GM18526 (cell line): ENCODE measurements around the gene TEKT4.

ENCODE experiments used
- POLR2A ChIP-seq: IDR thresholded peaks from 3 replicates; pipeline ENCODE4 v1.6.1; 2011; ENCODE audit not compliant: insufficient read length; ENCODE audit errors: extremely low read depth

TEKT4 gene

GRCh38 chr2:94871226-94872087, at the start of gene TEKT4:
TSS of gene TEKT4 (plus strand) at chr2:94871430. CDS start at chr2:94871580, 150 bp downstream.
- no peak for TF ChIP-seq POLR2A

GRCh38 chr2:94861308-94862152, 9.7 kb upstream of the TEKT4 start:
- no peak for TF ChIP-seq POLR2A

GRCh38 chr2:94869131-94869530, 2.1 kb upstream of the TEKT4 start:
- TF ChIP-seq POLR2A = no peak

- no peak for TF ChIP-seq POLR2A
Observed at GRCh38 chr2:94869552-94870439, 1.4 kb upstream of the TEKT4 start.

- no peak for TF ChIP-seq POLR2A
Observed at GRCh38 chr2:94870440-94871225, 597 bp upstream of the TEKT4 start.

GRCh38 chr2:94872088-94872618, 923 bp downstream of the TEKT4 start:
- TF ChIP-seq POLR2A = no peak

- TF ChIP-seq POLR2A = no peak
Observed at GRCh38 chr2:94872676-94873361, 1.6 kb downstream of the TEKT4 start.

GRCh38 chr2:94873362-94874276, 2.4 kb downstream of the TEKT4 start:
- no peak for TF ChIP-seq POLR2A

- TF ChIP-seq POLR2A = no peak
Observed at GRCh38 chr2:94874277-94874997, 3.2 kb downstream of the TEKT4 start.

- no peak for TF ChIP-seq POLR2A
Observed at GRCh38 chr2:94875064-94875819, 4.0 kb downstream of the TEKT4 start.
